Measurements from ENCODE around the gene LAMA3. TPM values are rescaled to one million over a fixed set of nuclear protein-coding genes. Genes with fewer than 3 reads are reported as not detected.

Gene LAMA3
- total and polyA plus RNA-seq, 2 of the 13 experiments (the other 11 are each of a cell fraction or from before 2014, with no cell fraction given) = 0.45 to 2.2 TPM

DNA sequence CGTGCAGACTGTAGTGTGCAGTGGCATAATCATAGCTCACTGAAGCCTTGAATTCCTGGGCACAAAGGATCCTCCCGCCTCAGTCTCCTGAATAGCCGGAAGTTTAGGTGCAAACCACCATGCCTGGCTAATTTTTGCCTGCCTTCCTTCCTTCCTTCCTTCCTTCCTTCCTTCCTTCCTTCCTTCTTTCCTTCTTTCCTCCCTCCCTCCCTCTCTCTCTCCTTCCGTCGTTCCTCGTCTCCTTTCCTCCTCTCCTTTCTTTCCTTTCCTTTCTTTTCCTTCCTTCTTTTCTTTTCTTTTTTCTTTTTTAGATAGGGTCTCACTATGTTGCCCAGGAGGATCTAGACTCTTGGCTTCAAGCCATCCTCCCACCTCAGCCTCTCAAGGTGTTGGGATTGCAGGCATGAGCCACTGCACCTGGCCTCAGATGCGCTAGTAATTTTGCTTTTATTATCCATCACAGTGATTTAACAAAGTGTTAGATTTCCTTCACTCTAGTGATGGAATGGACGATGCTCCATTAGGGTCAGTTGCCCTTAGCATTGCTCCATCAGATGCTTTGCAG lies 20.0 kb upstream of the LAMA3 start (continued):
- TF ChIP-seq, protein P1, sequence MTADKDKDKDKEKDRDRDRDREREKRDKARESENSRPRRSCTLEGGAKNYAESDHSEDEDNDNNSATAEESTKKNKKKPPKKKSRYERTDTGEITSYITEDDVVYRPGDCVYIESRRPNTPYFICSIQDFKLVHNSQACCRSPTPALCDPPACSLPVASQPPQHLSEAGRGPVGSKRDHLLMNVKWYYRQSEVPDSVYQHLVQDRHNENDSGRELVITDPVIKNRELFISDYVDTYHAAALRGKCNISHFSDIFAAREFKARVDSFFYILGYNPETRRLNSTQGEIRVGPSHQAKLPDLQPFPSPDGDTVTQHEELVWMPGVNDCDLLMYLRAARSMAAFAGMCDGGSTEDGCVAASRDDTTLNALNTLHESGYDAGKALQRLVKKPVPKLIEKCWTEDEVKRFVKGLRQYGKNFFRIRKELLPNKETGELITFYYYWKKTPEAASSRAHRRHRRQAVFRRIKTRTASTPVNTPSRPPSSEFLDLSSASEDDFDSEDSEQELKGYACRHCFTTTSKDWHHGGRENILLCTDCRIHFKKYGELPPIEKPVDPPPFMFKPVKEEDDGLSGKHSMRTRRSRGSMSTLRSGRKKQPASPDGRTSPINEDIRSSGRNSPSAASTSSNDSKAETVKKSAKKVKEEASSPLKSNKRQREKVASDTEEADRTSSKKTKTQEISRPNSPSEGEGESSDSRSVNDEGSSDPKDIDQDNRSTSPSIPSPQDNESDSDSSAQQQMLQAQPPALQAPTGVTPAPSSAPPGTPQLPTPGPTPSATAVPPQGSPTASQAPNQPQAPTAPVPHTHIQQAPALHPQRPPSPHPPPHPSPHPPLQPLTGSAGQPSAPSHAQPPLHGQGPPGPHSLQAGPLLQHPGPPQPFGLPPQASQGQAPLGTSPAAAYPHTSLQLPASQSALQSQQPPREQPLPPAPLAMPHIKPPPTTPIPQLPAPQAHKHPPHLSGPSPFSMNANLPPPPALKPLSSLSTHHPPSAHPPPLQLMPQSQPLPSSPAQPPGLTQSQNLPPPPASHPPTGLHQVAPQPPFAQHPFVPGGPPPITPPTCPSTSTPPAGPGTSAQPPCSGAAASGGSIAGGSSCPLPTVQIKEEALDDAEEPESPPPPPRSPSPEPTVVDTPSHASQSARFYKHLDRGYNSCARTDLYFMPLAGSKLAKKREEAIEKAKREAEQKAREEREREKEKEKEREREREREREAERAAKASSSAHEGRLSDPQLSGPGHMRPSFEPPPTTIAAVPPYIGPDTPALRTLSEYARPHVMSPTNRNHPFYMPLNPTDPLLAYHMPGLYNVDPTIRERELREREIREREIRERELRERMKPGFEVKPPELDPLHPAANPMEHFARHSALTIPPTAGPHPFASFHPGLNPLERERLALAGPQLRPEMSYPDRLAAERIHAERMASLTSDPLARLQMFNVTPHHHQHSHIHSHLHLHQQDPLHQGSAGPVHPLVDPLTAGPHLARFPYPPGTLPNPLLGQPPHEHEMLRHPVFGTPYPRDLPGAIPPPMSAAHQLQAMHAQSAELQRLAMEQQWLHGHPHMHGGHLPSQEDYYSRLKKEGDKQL (CRISPR knock-in tag; IDR thresholded peaks at IDR 0.05; ENCODE audit: low read depth) = no peak
- TF ChIP-seq GATAD1 (CRISPR knock-in tag; IDR thresholded peaks at IDR 0.05) = no peak
- no peak for TF ChIP-seq ZFYVE20 (CRISPR knock-in tag; IDR thresholded peaks at IDR 0.05; ENCODE audit: borderline replicate concordance, low read depth)
- TF ChIP-seq SMARCE1 (IDR thresholded peaks at IDR 0.05; ENCODE audit: borderline replicate concordance) = no peak
- no peak for TF ChIP-seq BATF2 (CRISPR knock-in tag; IDR thresholded peaks at IDR 0.05)
- no peak for TF ChIP-seq PHF21A (CRISPR knock-in tag; IDR thresholded peaks at IDR 0.05)
- no peak for TF ChIP-seq SMAD1 (CRISPR knock-in tag; IDR thresholded peaks at IDR 0.05; ENCODE audit: borderline replicate concordance, low read depth)
- TF ChIP-seq ZNF20 (CRISPR knock-in tag; IDR thresholded peaks at IDR 0.05) = no peak
